WI38 (cell line): ENCODE results near the gene GPC3.

Experiments
- H3K4me3 ChIP-seq: 2 replicates; pipeline ENCODE4 v1.5.1; 2011; ENCODE audit warnings: low read depth, mild to moderate bottlenecking, control low read depth, low read length
- TF ChIP-seq, protein P1 (sequence below): IDR thresholded peaks from 2 replicates; pipeline ENCODE4 v1.5.1; 2012; ENCODE audit warnings: low read depth, mild to moderate bottlenecking, control low read depth, low read length

GPC3 gene

GRCh38 chrX:133668225-133668931, 317.0 kb downstream of the GPC3 start:
- no peak overlapping the region for H3K4me3 ChIP-seq
- TF ChIP-seq, protein P1, sequence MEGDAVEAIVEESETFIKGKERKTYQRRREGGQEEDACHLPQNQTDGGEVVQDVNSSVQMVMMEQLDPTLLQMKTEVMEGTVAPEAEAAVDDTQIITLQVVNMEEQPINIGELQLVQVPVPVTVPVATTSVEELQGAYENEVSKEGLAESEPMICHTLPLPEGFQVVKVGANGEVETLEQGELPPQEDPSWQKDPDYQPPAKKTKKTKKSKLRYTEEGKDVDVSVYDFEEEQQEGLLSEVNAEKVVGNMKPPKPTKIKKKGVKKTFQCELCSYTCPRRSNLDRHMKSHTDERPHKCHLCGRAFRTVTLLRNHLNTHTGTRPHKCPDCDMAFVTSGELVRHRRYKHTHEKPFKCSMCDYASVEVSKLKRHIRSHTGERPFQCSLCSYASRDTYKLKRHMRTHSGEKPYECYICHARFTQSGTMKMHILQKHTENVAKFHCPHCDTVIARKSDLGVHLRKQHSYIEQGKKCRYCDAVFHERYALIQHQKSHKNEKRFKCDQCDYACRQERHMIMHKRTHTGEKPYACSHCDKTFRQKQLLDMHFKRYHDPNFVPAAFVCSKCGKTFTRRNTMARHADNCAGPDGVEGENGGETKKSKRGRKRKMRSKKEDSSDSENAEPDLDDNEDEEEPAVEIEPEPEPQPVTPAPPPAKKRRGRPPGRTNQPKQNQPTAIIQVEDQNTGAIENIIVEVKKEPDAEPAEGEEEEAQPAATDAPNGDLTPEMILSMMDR = no peak

GRCh38 chrX:133666256-133666655, 319.1 kb downstream of the GPC3 start:
- H3K4me3 ChIP-seq = no peak overlapping the region
- TF ChIP-seq, protein P1 = no peak

DNA sequence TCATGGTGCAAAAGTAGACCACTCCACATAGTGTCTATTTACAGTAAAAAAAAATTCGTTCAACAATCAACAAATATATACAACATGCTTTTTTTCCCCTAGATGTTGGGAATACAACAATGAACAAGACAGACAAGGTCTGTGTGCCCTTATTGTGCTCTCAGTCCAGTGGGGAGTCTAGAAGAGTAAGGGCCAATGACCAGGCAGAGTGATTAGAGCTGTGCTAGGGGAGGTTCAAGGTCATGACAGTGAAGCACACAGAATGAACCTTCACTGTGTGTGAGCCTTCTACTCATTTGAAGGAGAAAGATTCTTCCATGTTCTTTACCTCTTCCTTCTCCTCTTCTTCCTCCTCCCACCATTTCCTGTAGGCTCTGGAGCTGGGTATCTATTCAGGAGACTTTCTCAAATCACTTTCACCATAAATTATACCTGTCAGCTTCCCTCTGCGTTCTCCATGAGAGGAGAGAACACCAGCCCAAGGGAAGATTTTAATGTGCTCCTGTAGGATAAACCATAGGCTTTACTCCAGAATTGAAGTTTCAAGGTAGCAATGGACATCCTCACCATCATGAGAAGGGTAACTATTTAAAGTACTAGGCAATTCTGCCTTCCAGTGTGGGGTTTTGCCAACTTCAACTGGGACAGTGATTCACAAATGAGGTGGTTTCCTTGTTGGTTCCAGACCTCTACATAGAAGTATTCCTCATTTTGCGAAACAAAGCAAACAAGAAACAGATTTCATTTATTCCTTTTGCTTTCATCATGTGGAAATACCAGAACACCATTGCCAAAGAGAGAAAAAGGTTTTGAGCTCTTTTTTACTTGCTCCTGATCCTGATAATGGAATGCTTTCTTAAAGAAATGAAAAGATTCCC, 323.2 kb downstream of the GPC3 start:
- TF ChIP-seq, protein P1 = no peak
- H3K4me3 ChIP-seq = no peak overlapping the region

GRCh38 chrX:133660281-133660680, 325.1 kb downstream of the GPC3 start:
- TF ChIP-seq, protein P1 = no peak
- H3K4me3 ChIP-seq = no peak overlapping the region

DNA sequence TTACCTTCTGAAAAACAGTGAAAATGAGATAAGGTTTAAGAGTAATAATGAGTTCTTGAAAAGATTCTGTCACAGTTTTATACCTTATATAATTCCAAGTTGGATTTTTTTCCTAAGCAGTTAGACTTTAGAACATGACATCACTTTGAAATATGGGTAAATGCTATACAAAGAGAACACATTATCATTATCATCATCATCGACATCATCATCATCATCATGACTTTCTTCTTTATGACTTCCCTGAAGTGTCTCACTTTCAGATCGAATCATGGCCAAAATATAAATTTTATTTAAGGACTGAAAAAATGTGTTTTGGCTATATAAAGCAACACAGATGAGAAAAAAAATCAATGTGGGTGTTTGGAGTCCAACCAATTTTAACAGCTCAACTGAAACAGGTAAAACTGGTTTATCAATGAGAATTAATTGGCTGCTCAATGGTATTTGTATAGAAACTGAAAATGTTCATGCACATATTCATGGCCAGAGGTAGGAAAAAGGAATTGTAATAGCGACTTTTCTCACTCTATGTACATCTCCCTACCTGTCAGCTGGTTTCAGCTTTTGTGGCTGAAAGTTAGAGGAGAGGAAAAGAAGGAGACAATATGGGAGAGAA, 327.0 kb downstream of the GPC3 start:
- no peak overlapping the region for H3K4me3 ChIP-seq
- TF ChIP-seq, protein P1 = no peak

GRCh38 chrX:133655275-133656265, 329.8 kb downstream of the GPC3 start:
- TF ChIP-seq, protein P1 = no peak
- no peak overlapping the region for H3K4me3 ChIP-seq
